ENCODE results near the gene GPR152.
"Not testable (repeated sequence)": the region's sequence is repeated elsewhere in the genome, so short reads cannot be mapped to it uniquely, and the experiment has no call there.

DNA sequence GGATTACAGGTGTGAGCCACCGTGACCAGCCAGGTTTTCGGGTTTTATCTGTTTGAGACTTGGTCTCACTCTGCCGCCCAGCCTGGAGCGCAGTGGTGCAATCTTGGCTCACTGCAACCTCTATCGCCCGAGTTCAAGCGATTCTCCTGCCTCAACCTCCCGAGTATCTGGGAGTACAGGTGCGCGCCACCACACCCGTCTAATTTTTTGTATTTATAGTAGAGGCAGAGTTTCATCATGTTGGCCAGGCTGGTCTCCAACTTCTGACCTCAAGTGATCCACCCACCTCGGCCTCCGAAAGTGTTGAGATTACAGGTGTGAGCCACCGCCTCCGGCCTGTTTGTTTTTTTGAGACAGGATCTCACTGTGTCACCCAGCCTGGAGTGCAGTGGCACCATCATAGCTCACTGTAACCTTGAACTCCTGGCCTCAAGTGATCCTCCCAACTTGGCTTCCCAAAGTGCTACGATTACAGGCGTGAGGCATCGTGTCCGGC, 25.1 kb downstream of the GPR152 start:
- TF ChIP-seq, protein P1, sequence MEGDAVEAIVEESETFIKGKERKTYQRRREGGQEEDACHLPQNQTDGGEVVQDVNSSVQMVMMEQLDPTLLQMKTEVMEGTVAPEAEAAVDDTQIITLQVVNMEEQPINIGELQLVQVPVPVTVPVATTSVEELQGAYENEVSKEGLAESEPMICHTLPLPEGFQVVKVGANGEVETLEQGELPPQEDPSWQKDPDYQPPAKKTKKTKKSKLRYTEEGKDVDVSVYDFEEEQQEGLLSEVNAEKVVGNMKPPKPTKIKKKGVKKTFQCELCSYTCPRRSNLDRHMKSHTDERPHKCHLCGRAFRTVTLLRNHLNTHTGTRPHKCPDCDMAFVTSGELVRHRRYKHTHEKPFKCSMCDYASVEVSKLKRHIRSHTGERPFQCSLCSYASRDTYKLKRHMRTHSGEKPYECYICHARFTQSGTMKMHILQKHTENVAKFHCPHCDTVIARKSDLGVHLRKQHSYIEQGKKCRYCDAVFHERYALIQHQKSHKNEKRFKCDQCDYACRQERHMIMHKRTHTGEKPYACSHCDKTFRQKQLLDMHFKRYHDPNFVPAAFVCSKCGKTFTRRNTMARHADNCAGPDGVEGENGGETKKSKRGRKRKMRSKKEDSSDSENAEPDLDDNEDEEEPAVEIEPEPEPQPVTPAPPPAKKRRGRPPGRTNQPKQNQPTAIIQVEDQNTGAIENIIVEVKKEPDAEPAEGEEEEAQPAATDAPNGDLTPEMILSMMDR (IDR thresholded peaks at IDR 0.05), result not testable (repeated sequence)
- not testable (repeated sequence) for TF ChIP-seq POLR2AphosphoS5, EP300 (IDR thresholded peaks at IDR 0.05)

Measured in gastroesophageal sphincter (tissue), 3 donors.